ENCODE results near the gene SEC22A.
"Not testable (repeated sequence)": the region's sequence is repeated elsewhere in the genome, so short reads cannot be mapped to it uniquely, and the experiment has no call there.

The SEC22A gene

DNA sequence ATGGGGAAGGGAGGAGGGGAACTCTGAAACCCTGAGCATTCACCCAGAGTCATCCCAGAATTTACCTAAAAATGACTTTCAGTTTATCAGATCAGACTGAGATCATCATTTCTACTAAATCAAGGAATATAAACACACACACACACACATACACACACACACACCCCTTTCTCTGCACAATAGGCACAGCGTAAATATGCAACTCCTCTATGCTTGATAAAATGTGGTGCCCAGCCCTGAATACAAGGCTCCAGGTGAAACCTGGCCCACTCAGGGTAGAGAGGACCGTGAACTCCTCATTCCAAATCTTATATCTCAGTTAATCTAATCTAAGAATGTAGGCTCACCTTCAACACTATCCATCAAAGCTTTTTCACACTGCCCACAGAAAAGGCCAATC lies 31.8 kb upstream of the SEC22A start:
- DNase-seq: no peak
- intact Hi-C loops (cut with DNase I): no loop called here

DNA sequence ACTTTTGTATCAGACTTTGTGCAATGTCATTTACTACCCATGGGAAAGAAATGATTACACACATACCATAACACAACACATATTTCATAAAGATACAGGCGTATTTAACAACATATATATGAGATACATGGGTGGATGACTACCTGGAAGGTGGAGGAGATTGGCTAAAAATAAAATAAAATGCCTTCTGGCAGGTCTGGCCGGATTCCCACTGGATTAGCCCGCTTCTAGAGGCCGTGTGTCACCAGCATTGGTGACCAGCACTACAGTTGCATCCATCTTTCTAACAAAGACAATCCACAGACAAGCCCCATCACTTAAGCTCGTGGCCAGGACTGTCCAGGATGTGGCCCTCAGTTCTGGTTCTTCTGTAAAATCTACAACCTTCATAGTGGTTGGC lies 21.0 kb upstream of the SEC22A start:
- DNase-seq: no peak
- intact Hi-C loops (cut with DNase I): no loop called here

DNA sequence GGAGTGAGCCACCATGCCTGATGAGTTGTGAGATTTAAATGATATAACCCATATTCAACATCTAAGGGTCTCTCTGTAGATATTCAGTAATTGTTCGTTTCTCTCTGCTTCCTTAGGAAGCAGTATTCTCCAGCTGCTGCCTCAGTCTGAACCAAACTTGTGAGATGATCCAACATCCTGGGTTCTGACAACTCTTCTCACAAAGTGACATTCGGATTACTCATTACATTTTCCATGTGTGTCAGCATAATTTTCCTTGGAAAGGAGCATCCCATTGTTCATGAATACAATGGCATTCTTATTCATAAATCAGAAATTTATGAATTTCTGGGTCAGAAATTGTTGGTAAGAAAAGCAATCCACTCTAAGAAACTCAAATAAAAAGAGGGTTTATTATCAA lies 15.0 kb upstream of the SEC22A start:
- intact Hi-C loops (cut with DNase I): no loop called here
- DNase-seq: no peak

DNA sequence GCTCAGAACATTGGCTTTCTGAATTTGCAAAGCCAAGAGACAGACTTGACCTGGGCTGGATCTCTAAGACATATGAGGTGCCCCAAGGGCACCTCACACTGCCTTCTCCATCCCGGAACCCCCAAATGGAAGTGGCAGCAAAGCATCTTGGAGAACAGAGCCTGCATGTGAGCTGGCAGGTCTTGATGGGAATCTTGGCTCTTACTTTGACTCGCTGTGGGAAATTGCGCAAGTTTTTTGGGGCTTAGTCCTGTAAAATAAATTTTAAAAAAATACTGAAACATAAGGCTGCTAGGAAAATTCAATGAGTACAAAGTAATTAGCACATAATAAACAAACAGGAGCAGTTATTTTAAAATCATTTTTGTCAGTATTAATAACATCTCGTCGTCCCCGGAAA lies 13.7 kb upstream of the SEC22A start:
- no peak for DNase-seq
- intact Hi-C loops (cut with DNase I): no loop called here

DNA sequence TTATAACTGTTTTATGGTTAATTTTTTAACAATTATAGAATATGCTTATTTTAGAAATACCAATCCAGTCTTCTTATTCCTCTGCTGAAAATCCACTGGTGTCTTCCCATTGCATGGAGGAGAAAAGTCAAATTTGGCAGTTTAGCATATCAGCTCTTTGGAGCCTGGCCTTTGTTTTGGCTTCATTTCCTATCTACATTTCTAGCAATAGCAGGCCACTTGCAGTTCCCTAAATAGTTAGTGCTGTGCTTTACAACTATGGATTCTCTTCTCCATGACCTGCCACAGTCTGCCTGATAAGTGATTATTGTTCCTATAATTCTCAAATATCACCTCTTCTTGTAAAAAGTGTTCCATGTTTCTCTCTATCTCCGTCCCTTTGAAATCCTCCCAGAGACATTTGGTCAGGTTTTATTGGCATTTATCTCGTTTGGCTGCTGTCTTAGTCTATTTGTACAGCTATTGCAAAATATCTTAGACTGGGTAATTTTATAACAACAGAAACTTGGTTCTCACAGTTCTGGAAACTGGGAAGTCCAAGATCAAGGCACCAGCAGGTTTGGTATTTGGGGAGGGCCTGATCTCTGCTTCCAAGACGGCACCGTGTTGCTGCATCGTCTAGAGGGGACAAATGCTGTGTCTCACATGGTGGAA lies 8.2 kb upstream of the SEC22A start:
- intact Hi-C loops (cut with DNase I): no loop called here
- DNase-seq: no peak

DNA sequence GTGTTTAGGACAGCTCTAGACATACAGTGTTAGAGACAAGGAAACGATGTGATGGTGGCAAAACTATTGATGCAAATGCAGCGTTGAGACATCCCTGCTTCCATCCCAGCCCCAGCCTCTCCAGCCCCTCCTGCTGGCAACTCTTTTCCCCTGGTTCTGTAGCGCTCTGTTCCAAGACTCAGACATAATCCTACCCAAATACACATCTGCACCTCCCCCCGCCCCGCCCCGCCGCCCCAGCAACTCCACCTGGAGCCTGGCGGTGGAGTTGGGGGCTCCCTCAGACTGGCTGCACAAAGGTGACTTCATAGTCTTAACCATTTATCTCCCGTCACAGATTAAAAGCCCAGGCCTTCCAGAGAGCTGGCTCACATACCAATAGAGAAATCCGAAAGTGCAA lies 7.2 kb upstream of the SEC22A start:
- intact Hi-C loops (cut with DNase I): no loop called here
- DNase-seq: peak in 2 of 10 donors; percentile 26 to 31

DNA sequence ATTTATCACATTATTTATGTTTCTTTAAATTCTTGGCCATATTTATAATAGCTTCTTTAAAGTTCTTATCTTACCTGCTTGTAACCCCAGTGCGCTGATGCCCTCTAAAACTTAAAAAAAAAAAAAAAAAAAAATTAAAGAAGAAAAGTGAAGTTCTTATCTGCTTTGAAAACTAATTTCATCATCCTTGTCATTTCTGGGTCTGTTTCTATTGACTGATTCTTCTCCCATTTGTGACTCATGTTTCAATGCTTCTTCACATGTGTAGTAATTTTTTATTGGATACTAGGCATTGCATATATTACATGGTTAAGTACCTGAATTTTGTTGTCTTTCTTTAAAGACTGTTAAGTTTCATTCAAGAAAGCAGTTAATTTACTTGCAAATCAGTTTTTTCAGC lies 3.4 kb upstream of the SEC22A start:
- intact Hi-C loops (cut with DNase I): no loop called here
- DNase-seq: no peak

DNA sequence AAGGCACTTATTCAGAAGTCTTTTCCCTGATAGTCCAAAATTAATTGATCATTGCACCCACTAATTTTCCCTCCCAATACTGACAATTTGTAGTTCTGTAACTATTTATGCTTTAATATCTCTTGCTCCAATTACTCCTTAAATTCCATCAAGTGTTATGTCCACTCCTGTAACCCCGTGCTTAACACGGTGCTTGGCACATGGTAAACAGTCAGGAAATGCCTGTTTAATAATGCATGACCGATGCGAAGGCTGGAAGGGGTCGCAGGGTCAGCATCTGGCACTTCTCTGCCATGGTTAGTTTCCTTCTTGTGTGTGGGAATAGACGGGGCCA lies 553 bp upstream of the SEC22A start:
- DNase-seq: no peak
- intact Hi-C loops (cut with DNase I): loop anchor here (5.0 kb wide), 1 partner anchor 134 kb away; the partner anchor contains the start of gene PDIA5

DNA sequence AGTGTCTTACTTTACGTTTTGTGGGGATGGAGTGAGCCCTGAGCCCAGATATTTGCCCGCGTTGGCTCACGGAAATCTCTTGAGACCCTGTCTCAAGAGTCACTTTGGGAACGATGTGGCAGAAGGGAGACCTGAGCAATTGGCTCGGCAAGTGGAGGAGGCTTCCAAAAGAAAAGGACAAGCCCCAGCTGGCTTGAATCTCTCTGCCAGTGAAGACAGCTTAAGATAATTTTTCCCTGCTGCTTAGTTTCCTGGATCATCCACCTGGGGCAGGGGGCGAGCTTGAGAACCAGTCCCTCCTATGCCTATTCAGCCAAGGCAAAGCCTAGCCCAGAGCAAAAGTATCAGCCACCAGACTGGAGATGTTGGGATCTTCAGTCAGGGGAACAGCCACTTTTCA lies 708 bp downstream of the SEC22A start:
- intact Hi-C loops (cut with DNase I): loop anchor here (5.0 kb wide), 1 partner anchor 135 kb away; the partner anchor contains the start of gene PDIA5
- no peak for DNase-seq

DNA sequence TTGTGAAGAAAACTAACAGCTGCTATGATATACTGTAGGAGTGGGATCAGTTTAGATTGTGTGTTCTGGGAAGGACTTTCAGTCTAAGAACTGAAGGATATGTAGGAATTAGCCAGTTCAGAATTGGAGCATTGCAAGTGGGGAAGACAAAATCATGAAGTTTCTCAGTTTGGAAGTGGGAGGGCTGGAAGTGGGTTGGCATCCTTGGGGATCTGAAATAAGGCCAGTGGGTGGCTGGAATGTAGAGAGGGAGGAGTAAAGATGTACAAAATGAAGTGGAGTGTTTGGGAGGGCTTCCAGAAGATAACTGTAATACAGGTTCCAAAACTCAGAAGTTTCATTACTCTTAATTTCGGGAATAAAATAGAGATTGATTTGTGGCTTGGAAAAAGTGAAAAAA lies 17.2 kb downstream of the SEC22A start:
- no peak for DNase-seq
- intact Hi-C loops (cut with DNase I): no loop called here

DNA sequence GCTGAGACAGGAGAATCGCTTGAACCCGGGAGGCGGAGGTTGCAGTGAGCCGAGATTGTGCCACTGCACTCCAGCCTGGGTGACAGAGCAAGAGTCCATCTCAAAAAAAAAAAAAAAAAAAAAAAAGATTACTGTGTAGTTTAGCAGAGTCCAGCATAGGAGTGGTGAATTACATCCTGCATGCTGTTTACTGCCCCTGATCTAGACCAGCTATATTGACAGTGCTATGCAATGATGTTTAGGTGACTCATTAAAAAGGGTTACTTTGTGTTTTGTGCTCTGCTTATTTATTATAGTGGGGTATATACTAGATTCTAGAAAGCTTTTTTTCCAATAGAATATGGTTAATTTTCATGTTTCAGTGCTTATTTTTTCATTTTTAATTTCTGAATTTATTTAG lies 19.6 kb downstream of the SEC22A start:
- intact Hi-C loops (cut with DNase I); DNase-seq: not testable (repeated sequence)

DNA sequence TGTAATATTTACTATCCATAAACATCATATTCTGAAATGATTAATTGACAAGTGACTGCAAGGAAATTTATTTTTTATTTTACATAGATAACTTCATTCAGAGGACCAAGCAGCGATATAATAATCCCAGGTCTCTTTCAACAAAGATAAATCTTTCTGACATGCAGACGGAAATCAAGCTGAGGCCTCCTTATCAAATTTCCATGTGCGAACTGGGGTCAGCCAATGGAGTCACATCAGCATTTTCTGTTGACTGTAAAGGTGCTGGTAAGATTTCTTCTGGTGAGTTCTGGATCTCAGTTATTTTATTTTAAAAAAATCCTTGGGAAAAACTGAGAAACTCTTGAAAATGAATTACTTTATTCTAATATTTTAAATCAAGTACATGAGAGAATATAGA lies 23.3 kb downstream of the SEC22A start:
- intact Hi-C loops (cut with DNase I): no loop called here
- DNase-seq: no peak

DNA sequence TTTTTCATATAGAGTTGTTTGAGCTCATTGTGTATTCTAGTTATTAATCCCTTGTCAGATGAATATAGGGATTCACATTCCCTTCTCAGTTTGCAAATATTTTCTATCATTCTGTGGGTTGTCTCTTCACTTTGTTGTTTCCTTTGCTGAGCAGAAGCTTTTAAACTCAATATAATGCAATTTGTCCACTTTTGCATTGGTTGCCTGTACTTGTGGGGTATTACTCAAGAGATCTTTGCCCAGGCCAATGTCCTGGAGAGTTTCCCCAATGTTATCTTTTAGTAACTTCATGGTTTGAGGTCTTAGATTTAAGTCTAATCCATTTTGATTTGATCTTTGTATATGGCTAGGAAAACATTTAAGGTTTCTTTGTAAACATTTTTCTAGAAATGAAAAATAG lies 24.8 kb downstream of the SEC22A start:
- intact Hi-C loops (cut with DNase I): no loop called here
- no peak for DNase-seq

DNA sequence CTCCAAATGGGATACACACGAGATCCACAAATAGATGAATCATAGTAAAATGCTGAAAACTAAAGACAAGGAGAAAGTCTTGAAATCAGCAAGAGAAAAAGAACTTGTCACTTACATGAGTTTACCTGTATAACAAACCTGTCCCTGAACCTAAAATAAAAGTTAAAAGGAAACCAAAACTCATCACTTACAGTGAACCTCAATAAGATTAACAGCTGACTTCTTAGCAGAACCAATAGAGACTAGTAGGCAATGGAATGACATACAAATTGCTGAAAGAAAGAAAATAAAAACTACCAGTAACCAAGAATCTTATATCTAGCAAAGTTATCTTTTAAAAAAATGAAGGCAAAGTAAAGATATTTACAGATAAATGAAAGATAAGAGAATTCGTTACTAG lies 27.4 kb downstream of the SEC22A start:
- intact Hi-C loops (cut with DNase I): no loop called here
- DNase-seq: no peak

DNA sequence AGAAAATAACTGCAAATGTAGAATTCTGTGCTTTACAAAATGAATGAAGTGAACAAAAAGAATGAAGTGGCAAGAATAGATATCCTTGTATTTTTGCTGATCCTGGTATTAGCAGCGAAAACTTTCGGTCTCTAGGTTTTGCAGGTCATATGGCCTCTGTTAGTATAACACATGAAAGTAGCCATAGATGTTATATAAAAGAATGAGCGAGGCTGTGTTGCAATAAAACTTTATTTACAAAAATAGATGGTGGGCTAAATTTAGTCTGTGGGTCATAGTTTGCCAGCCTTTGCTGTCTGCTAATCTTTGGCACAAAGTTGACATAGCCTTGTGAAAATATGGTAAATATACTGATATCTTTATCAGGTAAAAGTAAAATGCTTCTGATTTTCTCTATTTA lies 35.2 kb downstream of the SEC22A start:
- intact Hi-C loops (cut with DNase I): no loop called here

DNA sequence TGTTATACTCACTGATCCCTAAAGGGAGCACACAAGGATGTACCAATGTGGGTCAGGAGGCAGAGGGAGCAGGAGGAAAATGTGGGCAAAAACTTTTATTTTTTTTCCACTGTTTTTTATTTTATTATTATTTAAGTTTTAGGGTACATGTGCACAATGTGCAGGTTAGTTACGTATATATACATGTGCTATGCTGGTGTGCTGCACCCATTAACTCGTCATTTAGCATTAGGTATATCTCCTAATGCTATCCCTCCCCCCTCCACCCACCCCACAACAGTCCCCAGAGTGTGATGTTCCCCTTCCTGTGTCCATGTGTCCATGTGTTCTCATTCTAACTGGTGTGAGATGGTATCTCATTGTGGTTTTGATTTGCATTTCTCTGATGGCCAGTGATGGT lies 37.4 kb downstream of the SEC22A start:
- intact Hi-C loops (cut with DNase I); DNase-seq: not testable (repeated sequence)

More for the DNA sequence above, 35.2 kb downstream of the SEC22A start:
- no peak for DNase-seq

DNA sequence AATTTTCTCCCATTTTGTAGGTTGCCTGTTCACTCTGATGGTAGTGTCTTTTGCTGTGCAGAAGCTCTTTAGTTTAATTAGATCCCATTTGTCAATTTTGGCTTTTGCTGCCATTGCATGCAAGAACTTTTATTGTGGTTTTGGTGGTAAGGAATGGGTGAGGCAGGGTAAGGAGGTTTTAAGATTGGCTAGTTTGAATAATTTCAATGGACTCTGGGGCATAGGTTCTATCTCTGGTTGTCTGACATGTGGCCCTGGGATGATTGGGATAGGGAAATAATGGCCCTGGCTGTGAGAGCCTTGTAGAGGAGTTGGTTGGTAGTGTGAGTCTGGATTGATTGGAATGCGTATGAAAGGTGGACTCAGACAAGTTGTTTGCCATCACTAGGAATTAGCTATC lies 38.0 kb downstream of the SEC22A start:
- DNase-seq: no peak
- intact Hi-C loops (cut with DNase I): no loop called here

DNA sequence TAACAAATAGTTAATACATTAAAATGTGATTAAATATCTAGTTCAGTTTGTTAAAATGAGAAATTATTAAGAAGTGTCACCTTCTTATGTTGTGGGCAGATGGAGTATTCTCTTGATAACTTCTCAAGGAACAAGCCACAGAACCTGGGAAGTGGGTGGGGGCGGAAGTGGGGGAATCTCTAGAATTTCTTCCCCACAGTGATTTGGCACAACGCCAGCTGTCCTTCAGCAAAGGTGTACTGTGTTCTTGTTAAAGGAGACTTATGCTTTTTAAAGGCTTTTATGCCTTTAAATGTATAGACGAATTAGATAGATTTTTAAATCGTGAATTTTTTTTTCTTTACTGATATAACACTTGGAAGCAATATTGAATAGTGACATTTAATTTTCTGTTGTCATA lies 42.4 kb downstream of the SEC22A start:
- intact Hi-C loops (cut with DNase I): no loop called here

DNA sequence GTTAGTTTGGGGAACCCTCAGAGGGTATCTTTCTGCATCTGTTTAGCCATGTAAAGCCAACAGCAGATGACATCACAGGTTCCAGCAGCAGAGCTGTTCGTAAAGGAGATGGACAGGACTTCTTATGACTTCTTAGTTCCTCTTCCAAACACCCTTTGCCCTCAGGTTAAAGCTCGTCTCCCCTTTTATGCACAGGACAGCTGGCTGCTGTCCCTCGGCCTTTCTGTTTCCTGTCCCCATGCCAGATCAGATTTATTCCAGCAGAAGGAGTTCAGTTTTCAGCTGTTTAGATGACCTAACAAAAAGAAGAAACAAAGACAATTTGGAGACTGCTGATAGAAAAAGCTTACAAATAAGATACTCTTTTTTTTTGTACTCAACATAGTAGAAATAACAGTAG lies 45.1 kb downstream of the SEC22A start:
- intact Hi-C loops (cut with DNase I): no loop called here
- DNase-seq: no peak

More for the DNA sequence above, 42.4 kb downstream of the SEC22A start:
- no peak for DNase-seq

DNA sequence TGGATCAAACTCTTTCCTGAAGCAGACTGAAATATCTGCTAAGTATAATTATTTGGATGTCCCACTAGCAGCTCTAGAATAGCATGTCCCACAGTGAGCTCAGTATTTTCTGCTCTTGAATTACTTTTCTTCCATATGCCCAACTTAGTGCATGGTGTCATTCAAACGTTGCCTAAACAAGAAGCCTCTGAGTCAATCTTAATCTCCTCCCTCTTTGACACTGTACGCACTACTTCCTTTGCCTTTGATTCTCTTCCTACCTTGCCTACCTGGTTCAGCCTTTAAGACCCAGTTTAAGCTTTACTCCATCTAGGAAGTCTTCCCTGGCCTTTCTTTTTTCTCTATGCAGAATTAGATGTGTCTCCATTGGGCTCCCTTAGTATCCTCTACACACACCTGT lies 54.5 kb downstream of the SEC22A start:
- no peak for DNase-seq
- intact Hi-C loops (cut with DNase I): loop anchor here (5.0 kb wide), 1 partner anchor 229 kb away; the partner anchor contains the start of gene SEMA5B

DNA sequence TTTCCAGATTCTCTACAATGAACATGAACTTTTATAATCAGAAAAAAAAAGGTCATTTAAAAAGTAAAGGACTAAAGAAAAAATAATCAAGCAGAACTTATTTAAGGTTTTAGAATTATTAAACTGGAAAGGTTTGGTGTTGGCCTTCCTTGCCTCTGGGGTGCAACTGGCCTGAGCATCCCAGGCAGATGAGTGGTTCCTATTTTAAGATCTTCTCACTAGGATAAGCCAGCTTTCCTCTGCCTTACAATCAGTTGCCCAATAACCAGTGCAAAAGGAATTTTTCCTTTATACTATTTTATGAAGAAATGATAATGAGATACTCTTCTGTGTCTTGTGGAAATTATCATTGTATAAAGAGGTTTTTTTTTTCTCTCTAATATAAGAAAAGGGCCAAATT lies 56.6 kb downstream of the SEC22A start:
- DNase-seq: no peak
- intact Hi-C loops (cut with DNase I): loop anchor here (1.0 to 5.0 kb wide), 2 partner anchors 231 to 315 kb away; partner anchors contain the start of gene SEMA5B

DNA sequence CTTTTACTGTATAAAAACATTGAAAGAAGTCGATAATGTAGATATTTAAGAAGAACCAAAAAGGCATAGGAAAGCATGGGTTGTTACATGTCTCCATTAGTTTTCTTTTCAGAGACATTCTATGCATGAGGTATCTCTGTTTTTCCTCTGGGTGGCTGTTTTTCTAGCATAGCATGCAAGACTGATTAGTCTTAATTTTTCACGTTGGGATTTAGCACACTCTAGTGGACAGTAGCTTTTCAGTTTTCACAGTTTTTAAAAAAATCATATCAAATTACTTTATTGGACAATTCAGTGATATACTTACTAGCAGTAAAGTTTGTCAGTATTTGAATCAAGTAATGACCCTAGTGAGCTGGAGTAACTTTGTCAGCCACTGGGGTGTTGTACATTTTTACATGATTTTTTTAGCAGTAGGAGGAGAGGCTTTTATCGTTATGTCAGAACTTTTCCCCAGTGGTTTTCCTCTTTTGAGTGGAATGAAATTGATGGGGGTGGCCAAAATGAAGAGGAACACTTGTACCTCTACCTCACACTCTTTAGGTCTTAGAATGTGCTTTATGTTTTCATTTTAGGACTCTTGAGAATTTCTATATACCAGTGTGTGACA lies 57.2 kb downstream of the SEC22A start:
- no peak for DNase-seq
- intact Hi-C loops (cut with DNase I): loop anchor here (1.0 to 5.0 kb wide), 2 partner anchors 232 to 316 kb away; partner anchors contain the start of gene SEMA5B

All from posterior cingulate gyrus (tissue), 11 donors.